ENCODE results near the gene RIN1. TPM values are rescaled to one million over a fixed set of nuclear protein-coding genes. Genes with fewer than 3 reads are reported as not detected.

RIN1 gene
- total RNA-seq, 4 donors from 2014 or later: 3.8 to 9.3 (median 4.7) TPM

GRCh38 chr11:66293777-66294625 lies 42.2 kb downstream of the RIN1 start:
- H3K27me3 ChIP-seq: peaks cover 60% of the 10 kb centered on the region

GRCh38 chr11:66293352-66293751 lies 42.9 kb downstream of the RIN1 start:
- H3K4me3 ChIP-seq: no peak overlapping the region
- no peaks in the 10 kb centered on the region for H3K36me3 ChIP-seq
- H3K4me1 ChIP-seq: peaks cover 0 to 28% (median 12%) of the 10 kb centered on the region in 3 donors
- peaks cover 60% of the 10 kb centered on the region for H3K27me3 ChIP-seq
- H3K27ac ChIP-seq: no peak overlapping the region
- no peaks in the 10 kb centered on the region for H3K9me3 ChIP-seq
- ATAC-seq: no peak
- 67% methylated on average over 3 of the region's 4 CpGs; no CpG with 5 or more reads in 1 of the 2 donors for WGBS, 2 donors (ENCODE audit: low coverage in 1 of 2)
- TF ChIP-seq CTCF (IDR thresholded peaks at IDR 0.05): no peak
- no peak for TF ChIP-seq POLR2AphosphoS5 (IDR thresholded peaks at IDR 0.05)
- no peak for TF ChIP-seq POLR2A (IDR thresholded peaks at IDR 0.05)
- TF ChIP-seq EP300 (IDR thresholded peaks at IDR 0.05): no peak

More at GRCh38 chr11:66293777-66294625, 42.2 kb downstream of the RIN1 start:
- H3K4me1 ChIP-seq: peaks cover 0 to 26% (median 12%) of the 10 kb centered on the region in 3 donors
- no peak overlapping the region for H3K4me3 ChIP-seq
- H3K27ac ChIP-seq: no peak overlapping the region
- no peaks in the 10 kb centered on the region for H3K9me3 ChIP-seq
- 67 to 83% methylated on average over 2 to 6 of the region's 30 CpGs for WGBS, 2 donors (ENCODE audit: low coverage in 1 of 2)
- no peak for ATAC-seq
- TF ChIP-seq EP300 (IDR thresholded peaks at IDR 0.05) (no peak), CTCF (IDR thresholded peaks at IDR 0.05) (no peak), POLR2A (IDR thresholded peaks at IDR 0.05) (no peak), POLR2AphosphoS5 (IDR thresholded peaks at IDR 0.05) (no peak)
- H3K36me3 ChIP-seq: no peaks in the 10 kb centered on the region

- no peaks in the 10 kb centered on the region for H3K9me3 ChIP-seq
- H3K4me1 ChIP-seq: peaks cover 0 to 34% (median 12%) of the 10 kb centered on the region in 3 donors
- peaks cover 60% of the 10 kb centered on the region for H3K27me3 ChIP-seq
- no peak for ATAC-seq
- no peak for TF ChIP-seq EP300 (IDR thresholded peaks at IDR 0.05)
- TF ChIP-seq CTCF (IDR thresholded peaks at IDR 0.05): no peak
- TF ChIP-seq POLR2A (IDR thresholded peaks at IDR 0.05): no peak
- TF ChIP-seq POLR2AphosphoS5 (IDR thresholded peaks at IDR 0.05): no peak
- H3K36me3 ChIP-seq: no peaks in the 10 kb centered on the region
- 49 to 53% methylated on average over 5 to 9 of the region's 17 CpGs for WGBS, 2 donors (ENCODE audit: low coverage in 1 of 2)
- H3K4me3 ChIP-seq: no peak overlapping the region
- H3K27ac ChIP-seq: no peak overlapping the region
Observed at GRCh38 chr11:66292543-66293332, 43.5 kb downstream of the RIN1 start.

GRCh38 chr11:66291706-66292542 lies 44.3 kb downstream of the RIN1 start, which contains the start of gene TMEM151A:
TMEM151A (plus strand) TSS chr11:66291894; CDS start chr11:66292014, 120 bp downstream.
- no peaks in the 10 kb centered on the region for H3K36me3 ChIP-seq
- H3K27me3 ChIP-seq: peaks cover 60% of the 10 kb centered on the region
- no peak for ATAC-seq
- H3K27ac ChIP-seq: no peak within 1 kb of the TSS
- peak within 1 kb of the TSS; percentile 27 to 53 for H3K4me3 ChIP-seq
- no CpG with 5 or more reads among the region's 95 CpGs for WGBS, 2 donors (ENCODE audit: low coverage in 1 of 2)
- H3K4me1 ChIP-seq: peaks cover 0 to 42% (median 12%) of the 10 kb centered on the region in 3 donors
- no peaks in the 10 kb centered on the region for H3K9me3 ChIP-seq
- TF ChIP-seq POLR2A (IDR thresholded peaks at IDR 0.05): no peak
- no peak for TF ChIP-seq CTCF (IDR thresholded peaks at IDR 0.05)
- TF ChIP-seq EP300 (IDR thresholded peaks at IDR 0.05): no peak
- TF ChIP-seq POLR2AphosphoS5 (IDR thresholded peaks at IDR 0.05): no peak
